HepG2 (cell line): ENCODE data around the gene IGHMBP2. TPM values are rescaled to one million over a fixed set of nuclear protein-coding genes. Genes with fewer than 3 reads are reported as not detected.
A peak's percentile ranks its signal among the peaks of the same experiment; 100 is the strongest.

Source experiments
- CBFB ChIP-seq: sonication (generic); formaldehyde crosslinking; IDR thresholded peaks from 2 replicates; pipeline ENCODE4 v1.4.0; 2020; ENCODE audit warnings: missing genetic modification reagents
- EP300 ChIP-seq, 3 experiments: sonication (generic) in 1 of 3; formaldehyde crosslinking in 1 of 3; IDR thresholded peaks; 2 replicates each; pipeline versions ENCODE4 v1.5.1 to v1.6.1; 2011 to 2020; ENCODE audit warnings: low read depth in 2 of 3, low read length in 2 of 3, borderline replicate concordance in 1 of 3, improper control_type of control experiment in 1 of 3, mild to moderate bottlenecking in 1 of 3, missing genetic modification reagents in 1 of 3, moderate library complexity in 1 of 3
- JARID2 ChIP-seq: sonication (generic); formaldehyde crosslinking; IDR thresholded peaks from 2 replicates; pipeline ENCODE4 v1.8.1; 2023; ENCODE audit warnings: missing genetic modification reagents, inconsistent platforms; ENCODE audit not compliant: insufficient replicate concordance
- KAT2B ChIP-seq: fragments of 150-350 bp; IDR thresholded peaks from 2 replicates; pipeline ENCODE4 v1.6.1; 2014; ENCODE audit warnings: low read depth, low read length, borderline replicate concordance
- KAT7 ChIP-seq: IDR thresholded peaks from 2 replicates; pipeline ENCODE4 v1.6.1; 2018; ENCODE audit warnings: borderline replicate concordance, missing compliant biosample characterization
- LBX2 ChIP-seq: sonication (generic); formaldehyde crosslinking; IDR thresholded peaks from 2 replicates; pipeline ENCODE4 v1.5.0; 2020; ENCODE audit warnings: missing genetic modification reagents, mild to moderate bottlenecking, borderline replicate concordance
- NFYC ChIP-seq: IDR thresholded peaks from 2 replicates; pipeline ENCODE4 v1.6.1; 2016; ENCODE audit warnings: missing genetic modification reagents, missing compliant biosample characterization
- PAXIP1 ChIP-seq: sonication (generic); formaldehyde crosslinking; conservative IDR thresholded peaks from 2 replicates; pipeline ENCODE4 v1.4.0; 2020; ENCODE audit warnings: mild to moderate bottlenecking, missing genetic modification reagents, moderate library complexity
- RAD21 ChIP-seq: fragments of 450-650 bp; formaldehyde crosslinking; IDR thresholded peaks from 2 replicates; pipeline ENCODE4 v1.5.0; 2020; ENCODE audit warnings: mild to moderate bottlenecking
- REL ChIP-seq: sonication (generic); formaldehyde crosslinking; conservative IDR thresholded peaks from 2 replicates; pipeline ENCODE4 v1.8.0; 2022; ENCODE audit warnings: mild to moderate bottlenecking, missing genetic modification reagents, moderate library complexity
- REPIN1 ChIP-seq: sonication (generic); formaldehyde crosslinking; IDR thresholded peaks from 2 replicates; pipeline ENCODE4 v1.8.0; 2022; ENCODE audit warnings: missing genetic modification reagents, low read depth, mild to moderate bottlenecking, borderline replicate concordance
- YY1 ChIP-seq: IDR thresholded peaks from 2 replicates; pipeline ENCODE4 v1.6.1; 2011; ENCODE audit warnings: low read length, low read depth, moderate library complexity, mild to moderate bottlenecking; ENCODE audit not compliant: insufficient read depth, insufficient replicate concordance
- ZBTB8A ChIP-seq: sonication (generic); formaldehyde crosslinking; IDR thresholded peaks from 2 replicates; pipeline ENCODE4 v1.4.0; 2020; ENCODE audit warnings: mild to moderate bottlenecking, low read depth, missing genetic modification reagents, borderline replicate concordance
- ZFP1 ChIP-seq: IDR thresholded peaks from 2 replicates; pipeline ENCODE4 v1.6.1; 2016
- ZFP62 ChIP-seq: sonication (generic); formaldehyde crosslinking; IDR thresholded peaks from 2 replicates; pipeline ENCODE4 v1.4.0; 2020; ENCODE audit warnings: missing genetic modification reagents
- ZNF576 ChIP-seq: sonication (generic); formaldehyde crosslinking; IDR thresholded peaks from 2 replicates; pipeline ENCODE4 v1.4.0; 2020; ENCODE audit warnings: mild to moderate bottlenecking, missing genetic modification reagents
- ZNF580 ChIP-seq: IDR thresholded peaks from 2 replicates; pipeline ENCODE4 v1.6.1; 2016; ENCODE audit warnings: low read depth, borderline replicate concordance
- ZNF616 ChIP-seq: sonication (generic); formaldehyde crosslinking; IDR thresholded peaks from 2 replicates; pipeline ENCODE4 v1.5.0; 2020; ENCODE audit warnings: low read depth, mild to moderate bottlenecking, missing genetic modification reagents
- ZNF703 ChIP-seq: sonication (generic); formaldehyde crosslinking; IDR thresholded peaks from 2 replicates; pipeline ENCODE4 v1.5.1; 2020; ENCODE audit warnings: missing genetic modification reagents, mild to moderate bottlenecking, moderate library complexity, borderline replicate concordance
- ZNF737 ChIP-seq: sonication (generic); formaldehyde crosslinking; IDR thresholded peaks from 2 replicates; pipeline ENCODE4 v1.5.0; 2020; ENCODE audit warnings: missing genetic modification reagents, mild to moderate bottlenecking, borderline replicate concordance
- ZNF83 ChIP-seq: sonication (generic); formaldehyde crosslinking; IDR thresholded peaks from 2 replicates; pipeline ENCODE4 v1.4.0; 2020; ENCODE audit warnings: missing genetic modification reagents, mild to moderate bottlenecking, borderline replicate concordance
- polyA plus RNA-seq, 8 experiments: library from polyadenylated mRNA; depleted of rRNA in 3 of 8; stranded (reverse) in 7 of 8; unstranded in 1 of 8; fragments of >200 nt; fragmentation: Illumina TruSeq in 4 of 8; extraction: Trizol in 4 of 8; gene quantifications; 2 replicates each; pipeline versions ENCODE4 v1.2.1 to v1.2.3, GENCODE V29; 2011 to 2016; ENCODE audit warnings: low read depth in 4 of 8, missing spikeins in 1 of 8, mixed read lengths in 1 of 8; ENCODE audit not compliant: insufficient read depth in 1 of 8
- total RNA-seq, 5 experiments: library from RNA; depleted of rRNA; stranded (reverse); fragments of >200 nt; fragmentation: Illumina TruSeq; extraction: Trizol; gene quantifications; 2 replicates each; pipeline ENCODE4 v1.2.3, GENCODE V29; 2016; ENCODE audit warnings: low read depth in 1 of 5

Gene IGHMBP2
- total and polyA plus RNA-seq, 2 of the 13 experiments (the other 11 are each of a cell fraction or from before 2014, with no cell fraction given), result 8.9 to 9.9 TPM

- TF ChIP-seq REL (0 out of 2 replicates have a peak, but pooled peaks have one; percentile 35), EP300 (IDR thresholded peaks at IDR 0.05; ENCODE audit: low read depth in 2 of 2, low read length in 2 of 2) (peak in 1 of 2 experiments; percentile 14; a peak in 1 of 4 replicates), EP300 (CRISPR knock-in tag; IDR thresholded peaks at IDR 0.05; ENCODE audit: borderline replicate concordance) (peak; percentile 59; the same call in 1 of the 2 replicates), ZNF83 (CRISPR knock-in tag) (peak; percentile 74; the same call in 1 of the 2 replicates), ZNF580 (CRISPR knock-in tag) (peak; percentile 97), ZNF576 (CRISPR knock-in tag) (no peak; the same call in 1 of the 2 replicates), REPIN1 (CRISPR knock-in tag) (peak; percentile 97), ZFP62 (CRISPR knock-in tag) (no peak), PAXIP1 (peak; percentile 44; the same call in 1 of the 2 replicates), ZBTB8A (CRISPR knock-in tag) (no peak), JARID2 (peak; percentile 76), ZFP1 (peak; percentile 85), CBFB (CRISPR knock-in tag) (peak; percentile 96), ZNF737 (peak; percentile 44; the same call in 1 of the 2 replicates), LBX2 (CRISPR knock-in tag) (0 out of 2 replicates have a peak, but pooled peaks have one; percentile 74), ZNF703 (peak; percentile 88), YY1 (peak; percentile 97), KAT2B (no peak), RAD21 (CRISPR knock-in tag) (peak; percentile 68), ZNF616 (CRISPR knock-in tag) (peak; percentile 91; the same call in 1 of the 2 replicates), KAT7 (CRISPR knock-in tag) (peak; percentile 100), NFYC (CRISPR knock-in tag) (0 out of 2 replicates have a peak, but pooled peaks have one; percentile 28)
Observed at GRCh38 chr11:68903288-68904247, at the start of gene IGHMBP2, which contains the start of gene MRPL21 (continued).
